Activated CD8-positive, alpha-beta memory T cell treated with anti-CD3 and anti-CD28 coated beads for 4 hours (primary cell): ENCODE results near the gene SFPQ.
"Not testable (repeated sequence)": the region's sequence is repeated elsewhere in the genome, so short reads cannot be mapped to it uniquely, and the experiment has no call there.

ENCODE experiments used
- DNase-seq, 2 donors: peaks; one replicate each; pipeline ENCODE4 v3.0.0-alpha.2; 2020; ENCODE audit warnings: low read depth in 2 of 2

Gene SFPQ

DNA sequence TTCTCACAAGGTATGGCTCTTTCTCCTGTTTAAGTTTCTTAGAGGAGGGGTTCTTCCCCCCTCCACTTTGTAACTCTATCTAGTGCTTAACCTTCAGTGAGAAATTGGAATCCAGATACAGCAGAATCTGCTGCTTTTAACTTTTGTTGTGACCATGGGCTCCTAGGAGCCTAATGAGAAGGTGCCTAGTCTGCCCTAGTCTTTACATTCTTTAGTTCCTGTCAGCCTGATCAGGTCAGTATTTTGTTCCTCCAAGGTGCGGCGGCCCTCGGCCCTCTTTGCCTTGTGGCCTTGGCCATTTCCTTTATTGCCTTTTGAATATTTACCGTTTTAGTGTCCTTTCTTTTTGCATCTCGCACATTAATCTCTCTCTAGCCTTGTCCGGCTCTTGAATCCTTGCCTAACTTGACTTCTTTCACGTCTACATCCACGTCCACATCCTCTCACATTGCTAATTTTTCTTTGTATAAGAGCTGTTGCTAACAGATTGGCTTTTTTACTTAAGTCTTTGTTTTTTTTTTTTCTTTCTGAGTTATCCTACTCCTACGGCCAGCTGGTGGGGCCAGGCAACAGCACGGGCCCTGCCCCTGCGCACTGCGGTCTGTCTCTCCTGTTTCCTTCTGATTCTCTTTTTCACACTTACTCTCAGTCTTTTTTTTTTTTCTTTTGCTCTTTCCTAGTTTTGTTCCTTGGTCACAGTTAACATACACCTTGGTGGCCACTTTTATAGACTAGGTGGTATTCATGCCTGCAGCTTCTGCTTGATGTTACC, 49.0 kb downstream of the SFPQ start:
- DNase-seq = no peak

DNA sequence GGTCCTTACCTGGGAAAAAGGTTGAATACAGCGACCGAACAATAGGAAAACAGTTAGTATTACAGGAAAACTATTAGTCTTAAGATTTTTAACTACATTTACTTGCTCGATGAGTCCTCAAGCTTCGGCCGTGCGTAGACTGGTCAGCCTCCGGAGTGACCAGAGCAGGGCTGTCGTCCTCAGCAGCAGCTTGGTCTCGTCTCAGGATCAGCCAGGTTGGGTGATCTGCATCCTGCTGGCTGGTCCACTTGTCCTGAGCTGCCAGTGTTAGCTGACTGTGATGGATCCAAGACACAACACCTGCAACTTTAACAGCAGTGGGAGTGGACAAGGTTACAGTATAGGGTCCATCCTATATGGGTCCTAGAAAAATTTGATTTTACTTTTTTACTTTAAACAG, 50.2 kb downstream of the SFPQ start:
- not testable (repeated sequence) for DNase-seq

DNA sequence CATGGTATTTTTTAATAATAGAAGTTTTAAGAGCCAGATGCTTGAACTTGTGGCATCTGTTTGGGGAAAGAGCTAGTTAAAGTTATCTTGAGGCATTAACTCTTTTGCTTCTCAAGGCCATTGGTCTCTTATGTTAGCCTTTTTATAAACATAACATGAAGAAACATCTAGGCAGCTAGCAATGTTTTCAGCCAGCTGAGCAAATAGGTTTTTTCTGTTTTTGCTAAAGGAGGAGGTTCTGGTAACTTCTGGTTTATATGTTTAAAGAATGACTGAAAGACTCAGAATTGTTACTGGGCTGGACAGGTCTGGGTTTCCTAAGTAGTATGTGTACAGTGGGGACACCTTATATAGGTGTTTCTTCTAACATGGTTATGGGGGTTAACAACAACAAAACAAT, 50.7 kb downstream of the SFPQ start:
- not testable (repeated sequence) for DNase-seq

DNA sequence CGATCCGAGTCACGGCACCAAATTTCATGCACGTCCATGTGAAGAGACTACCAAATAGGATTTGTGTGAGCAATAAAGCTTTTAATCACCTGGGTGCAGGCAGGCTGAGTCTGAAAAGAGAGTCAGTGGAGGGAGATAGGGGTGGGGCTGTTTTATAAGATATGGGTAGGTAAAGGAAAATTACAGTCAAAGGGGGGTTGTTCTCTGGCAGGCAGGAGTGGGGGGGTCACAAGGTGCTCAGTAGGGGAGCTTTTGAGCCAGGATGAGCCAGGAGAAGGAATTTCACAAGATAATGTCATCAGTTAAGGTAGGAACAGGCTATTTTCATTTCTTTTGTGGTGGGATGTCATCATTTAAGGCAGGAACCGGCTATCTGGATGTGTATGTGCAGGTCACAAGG, 55.4 kb downstream of the SFPQ start:
- DNase-seq = not testable (repeated sequence)

DNA sequence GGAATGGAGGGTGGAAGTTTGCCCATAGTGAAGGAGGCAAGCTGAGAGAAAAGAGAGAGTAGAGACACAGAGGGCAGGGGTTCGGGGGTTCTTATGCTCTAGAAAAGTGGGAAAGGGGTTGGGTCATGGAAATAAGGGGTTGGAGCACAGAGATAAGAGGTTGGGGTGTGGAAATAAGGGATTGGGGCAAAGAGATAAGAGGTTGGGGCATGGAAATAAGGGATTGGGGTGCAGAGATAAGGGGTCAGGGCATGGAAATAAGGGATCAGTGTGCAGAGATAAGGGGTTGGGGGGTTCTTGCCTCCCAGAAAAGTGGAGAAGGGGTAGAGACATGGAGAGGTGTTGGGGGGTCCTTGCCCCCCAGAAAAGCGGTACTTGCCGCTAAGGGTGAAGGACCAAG, 56.2 kb downstream of the SFPQ start:
- no peak for DNase-seq
